Subcutaneous abdominal adipose tissue (tissue), 5 donors: ENCODE data around the gene ELOVL2.
"Not testable (repeated sequence)": the region's sequence is repeated elsewhere in the genome, so short reads cannot be mapped to it uniquely, and the experiment has no call there.

Source experiments
- H3K27ac ChIP-seq: one replicate; pipeline ENCODE4 v1.7.0; 2013; ENCODE audit warnings: low read depth, mild to moderate bottlenecking, inconsistent platforms, low read length, moderate library complexity
- H3K27me3 ChIP-seq, 5 donors: one replicate each; pipeline ENCODE4 v1.7.0; 2013; ENCODE audit warnings: low read length in 5 of 5, inconsistent platforms in 1 of 5; ENCODE audit not compliant: control insufficient read depth in 5 of 5, insufficient read depth in 4 of 5
- H3K36me3 ChIP-seq, 5 donors: one replicate each; pipeline ENCODE4 v1.7.0; 2013; ENCODE audit warnings: low read length in 5 of 5; ENCODE audit not compliant: control insufficient read depth in 5 of 5, insufficient read depth in 5 of 5
- H3K4me1 ChIP-seq, 5 donors: one replicate each; pipeline ENCODE4 v1.7.0; 2013; ENCODE audit warnings: low read length in 5 of 5, mild to moderate bottlenecking in 3 of 5, moderate library complexity in 1 of 5; ENCODE audit not compliant: control insufficient read depth in 5 of 5, insufficient read depth in 5 of 5
- H3K4me3 ChIP-seq, 5 donors: one replicate each; pipeline ENCODE4 v1.7.0; 2013; ENCODE audit warnings: low read length in 5 of 5, low read depth in 1 of 5
- H3K9ac ChIP-seq, 5 donors: one replicate each; pipeline ENCODE4 v1.7.0; 2013; ENCODE audit warnings: low read length in 5 of 5, mild to moderate bottlenecking in 4 of 5, moderate library complexity in 3 of 5
- H3K9me3 ChIP-seq, 5 donors: one replicate each; pipeline ENCODE4 v1.7.0; 2013; ENCODE audit warnings: low read length in 5 of 5; ENCODE audit not compliant: control insufficient read depth in 5 of 5
- donor health status: healthy.
- donor health status: healthy.
- donor health status: healthy.
- donor health status: healthy.
- donor health status: healthy.

Gene ELOVL2, protein sequence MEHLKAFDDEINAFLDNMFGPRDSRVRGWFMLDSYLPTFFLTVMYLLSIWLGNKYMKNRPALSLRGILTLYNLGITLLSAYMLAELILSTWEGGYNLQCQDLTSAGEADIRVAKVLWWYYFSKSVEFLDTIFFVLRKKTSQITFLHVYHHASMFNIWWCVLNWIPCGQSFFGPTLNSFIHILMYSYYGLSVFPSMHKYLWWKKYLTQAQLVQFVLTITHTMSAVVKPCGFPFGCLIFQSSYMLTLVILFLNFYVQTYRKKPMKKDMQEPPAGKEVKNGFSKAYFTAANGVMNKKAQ

DNA sequence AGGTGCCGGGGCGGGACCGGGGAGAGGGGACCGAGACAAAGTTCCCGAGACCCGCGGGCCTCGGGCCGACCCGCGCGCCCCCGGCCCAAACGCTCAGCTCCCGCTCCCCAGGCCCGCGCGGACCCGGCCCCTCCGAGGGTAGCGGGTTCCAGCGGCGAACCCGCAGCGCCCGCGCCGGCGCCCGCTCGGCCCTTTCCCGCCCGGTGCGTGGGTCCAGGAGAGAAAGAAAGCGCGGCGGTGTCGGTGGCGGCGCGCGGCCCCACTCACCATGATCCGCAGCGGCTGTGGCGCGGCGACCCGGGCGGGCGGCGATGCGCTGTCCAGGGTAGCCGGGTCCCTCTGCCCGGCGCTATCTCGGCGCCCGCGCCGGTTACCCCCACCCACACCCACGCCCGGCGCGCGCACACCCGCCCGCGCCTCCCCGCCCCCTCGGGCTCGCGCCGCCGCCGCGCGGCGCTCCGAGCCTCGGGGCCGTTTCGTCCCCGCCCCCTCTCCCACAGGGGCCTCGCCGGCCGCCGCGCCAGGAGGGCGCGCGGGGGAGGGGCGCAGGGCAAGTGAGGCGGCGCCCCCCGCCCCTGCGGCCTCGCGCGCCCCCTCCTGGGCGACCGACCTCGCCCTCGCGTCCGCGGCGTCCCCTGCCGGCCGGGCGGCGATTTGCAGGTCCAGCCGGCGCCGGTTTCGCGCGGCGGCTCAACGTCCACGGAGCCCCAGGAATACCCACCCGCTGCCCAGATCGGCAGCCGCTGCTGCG is at the start of gene ELOVL2:
Gene ELOVL2 (minus strand): TSS at position 345 of the 751 bp plus-strand sequence. CDS start 75 bp downstream, at position 270.
- no peaks in the 10 kb centered on the region for H3K36me3 ChIP-seq
- H3K4me1 ChIP-seq, result peaks cover 0 to 14% (median 12%) of the 10 kb centered on the region in 5 donors
- no peaks in the 10 kb centered on the region for H3K9me3 ChIP-seq
- no peak within 1 kb of the TSS for H3K27ac ChIP-seq
- no peak within 1 kb of the TSS for H3K9ac ChIP-seq
- H3K27me3 ChIP-seq, result peaks cover 3 to 22% (median 19%) of the 10 kb centered on the region in 5 donors
- H3K4me3 ChIP-seq, result peak within 1 kb of the TSS in 4 of 5 donors; percentile 38 to 64 (median 60)

DNA sequence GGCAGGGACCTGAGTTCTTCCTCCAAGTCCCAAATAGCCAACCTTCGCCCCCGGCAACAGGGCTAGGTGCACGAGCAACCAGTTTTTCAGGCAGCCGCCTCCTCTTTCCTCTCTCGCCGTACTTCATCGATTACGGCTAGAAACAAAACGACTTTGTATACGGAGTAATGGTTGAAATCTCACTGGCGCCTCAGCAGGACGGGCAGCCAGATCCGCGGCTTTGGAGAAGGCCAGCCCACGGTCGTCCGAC is 49.2 kb upstream of the ELOVL2 start:
- H3K36me3 ChIP-seq, result no peaks in the 10 kb centered on the region
- peaks cover 4 to 24% (median 19%) of the 10 kb centered on the region in 5 donors for H3K4me1 ChIP-seq

DNA sequence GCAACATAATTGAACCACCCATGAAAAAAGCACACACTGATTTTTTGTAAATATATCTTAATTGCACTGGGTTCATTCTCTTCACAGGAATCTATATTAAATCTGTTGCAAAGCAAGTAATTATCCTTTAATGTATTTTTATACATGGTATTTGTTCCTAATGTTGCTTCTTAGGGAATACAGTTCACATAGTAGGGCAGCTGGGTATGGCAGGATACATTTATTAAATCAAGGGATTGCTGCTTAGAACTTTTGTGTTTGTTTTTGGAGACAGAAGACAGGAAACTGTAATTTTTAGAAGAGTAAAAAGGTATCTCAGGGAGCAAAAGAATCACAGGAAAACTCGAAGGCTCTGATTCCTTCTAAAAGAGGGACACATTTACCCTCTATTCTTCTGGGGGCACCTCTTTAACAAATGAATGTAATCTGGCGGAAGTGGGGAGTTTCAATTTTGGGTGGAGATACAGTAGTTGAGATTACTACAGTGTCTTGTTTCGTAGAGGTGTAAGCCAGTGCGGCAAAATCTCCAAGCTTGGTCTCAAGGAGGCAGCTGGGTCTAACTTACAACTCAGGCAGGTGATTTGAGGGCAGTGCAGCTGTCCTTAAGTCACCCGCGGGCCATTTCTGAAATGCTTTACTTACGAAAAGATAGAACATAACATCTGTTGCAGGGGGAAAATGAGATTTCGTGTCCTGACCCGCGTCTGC is 48.7 kb upstream of the ELOVL2 start:
- Histone ChIP-seq H3K36me3 (no peaks in the 10 kb centered on the region), H3K9me3 (no peaks in the 10 kb centered on the region), H3K27ac (peak overlapping the region; percentile 87), H3K4me3 (peak overlapping the region; percentile 90 to 100 (median 96)), H3K9ac (peak overlapping the region; percentile 56 to 93 (median 90)), H3K27me3 (no peaks in the 10 kb centered on the region), H3K4me1 (peaks cover 4 to 24% (median 19%) of the 10 kb centered on the region in 5 donors)

More for the DNA sequence above, 49.2 kb upstream of the ELOVL2 start:
- no peaks in the 10 kb centered on the region for H3K27me3 ChIP-seq
- peak overlapping the region; percentile 56 to 93 (median 90) for H3K9ac ChIP-seq
- no peaks in the 10 kb centered on the region for H3K9me3 ChIP-seq
- peak overlapping the region; percentile 87 for H3K27ac ChIP-seq
- H3K4me3 ChIP-seq, result peak overlapping the region; percentile 90 to 100 (median 96)

DNA sequence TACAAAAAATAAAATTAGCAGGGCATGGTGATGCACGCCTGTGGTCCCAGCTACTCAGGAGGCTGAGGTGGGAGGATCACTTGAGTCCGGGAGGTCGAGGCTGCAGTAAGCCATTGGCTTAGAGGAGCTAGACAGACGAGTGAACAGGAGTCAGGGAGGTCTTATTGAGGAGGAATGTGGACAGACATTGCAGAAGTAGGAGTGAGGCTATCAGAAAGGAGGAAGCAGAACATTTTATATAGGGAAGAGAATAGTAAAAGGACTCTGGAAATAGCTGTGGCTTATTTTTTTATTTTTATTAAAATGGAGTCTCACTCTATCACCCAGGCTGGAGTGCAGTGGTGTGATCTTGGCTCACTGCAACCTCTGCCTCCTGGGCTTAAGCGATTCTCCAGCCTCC is 47.0 kb upstream of the ELOVL2 start:
- not testable (repeated sequence) for H3K9ac ChIP-seq, H3K9me3 ChIP-seq, H3K36me3 ChIP-seq, H3K4me3 ChIP-seq, H3K27me3 ChIP-seq, H3K27ac ChIP-seq
- peaks cover 4 to 24% (median 19%) of the 10 kb centered on the region in 5 donors for H3K4me1 ChIP-seq

DNA sequence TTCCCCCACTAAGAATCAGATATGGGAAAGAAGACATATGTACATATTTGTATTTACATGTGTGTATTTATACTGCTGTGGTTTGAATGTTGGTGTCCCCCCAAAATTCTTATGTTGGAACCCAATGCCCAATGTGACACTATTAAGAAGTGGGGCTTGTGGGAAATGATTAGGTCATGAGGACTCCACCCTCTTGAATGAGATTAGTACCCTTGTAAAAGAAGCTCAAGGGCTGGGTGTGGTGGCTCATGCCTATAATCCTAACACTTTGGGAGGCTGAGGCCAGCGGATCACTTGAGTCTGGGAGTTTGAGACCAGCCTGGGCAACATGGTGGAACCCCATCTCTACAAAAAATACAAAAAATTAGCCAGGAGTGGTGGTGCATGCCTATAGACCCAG is 45.6 kb upstream of the ELOVL2 start:
- H3K9me3 ChIP-seq, result no peaks in the 10 kb centered on the region
- no peak overlapping the region for H3K4me3 ChIP-seq
- H3K36me3 ChIP-seq, result no peaks in the 10 kb centered on the region
- H3K4me1 ChIP-seq, result peaks cover 0 to 12% (median 10%) of the 10 kb centered on the region in 5 donors
- H3K27ac ChIP-seq, result no peak overlapping the region
- no peak overlapping the region for H3K9ac ChIP-seq
- no peaks in the 10 kb centered on the region for H3K27me3 ChIP-seq

DNA sequence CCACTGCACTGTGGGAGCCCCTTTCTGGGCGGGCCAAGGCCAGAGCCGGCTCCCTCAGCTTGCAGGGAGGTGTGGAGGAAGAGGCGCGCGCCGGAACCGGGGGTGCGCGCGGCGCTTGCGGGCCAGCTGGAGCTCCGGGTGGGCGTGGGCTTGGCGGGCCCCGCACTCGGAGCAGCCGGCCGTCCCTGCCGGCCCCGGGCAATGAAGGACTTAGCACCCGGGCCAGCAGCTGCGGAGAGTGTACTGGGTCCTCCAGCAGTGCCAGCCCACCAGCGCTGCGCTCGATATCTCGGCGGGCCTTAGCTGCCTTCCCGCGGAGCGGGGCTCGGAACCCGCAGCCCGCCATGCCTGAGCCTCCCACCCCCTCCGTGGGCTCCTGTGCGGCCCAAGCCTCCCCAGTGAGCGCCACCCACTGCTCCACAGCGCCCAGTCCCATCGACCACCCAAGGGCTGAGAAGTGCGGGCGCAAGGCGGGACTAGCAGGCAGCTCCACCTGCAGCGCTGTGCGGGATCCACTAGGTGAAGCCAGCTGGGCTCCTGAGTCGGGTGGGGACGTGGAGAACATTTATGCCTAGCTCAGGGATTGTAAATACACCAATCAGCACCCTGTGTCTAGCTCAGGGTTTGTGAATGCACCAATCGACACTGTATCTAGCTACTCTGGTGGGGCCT is 43.2 kb upstream of the ELOVL2 start:
- not testable (repeated sequence) for H3K36me3 ChIP-seq, H3K27me3 ChIP-seq, H3K9me3 ChIP-seq, H3K27ac ChIP-seq, H3K4me3 ChIP-seq, H3K4me1 ChIP-seq, H3K9ac ChIP-seq

DNA sequence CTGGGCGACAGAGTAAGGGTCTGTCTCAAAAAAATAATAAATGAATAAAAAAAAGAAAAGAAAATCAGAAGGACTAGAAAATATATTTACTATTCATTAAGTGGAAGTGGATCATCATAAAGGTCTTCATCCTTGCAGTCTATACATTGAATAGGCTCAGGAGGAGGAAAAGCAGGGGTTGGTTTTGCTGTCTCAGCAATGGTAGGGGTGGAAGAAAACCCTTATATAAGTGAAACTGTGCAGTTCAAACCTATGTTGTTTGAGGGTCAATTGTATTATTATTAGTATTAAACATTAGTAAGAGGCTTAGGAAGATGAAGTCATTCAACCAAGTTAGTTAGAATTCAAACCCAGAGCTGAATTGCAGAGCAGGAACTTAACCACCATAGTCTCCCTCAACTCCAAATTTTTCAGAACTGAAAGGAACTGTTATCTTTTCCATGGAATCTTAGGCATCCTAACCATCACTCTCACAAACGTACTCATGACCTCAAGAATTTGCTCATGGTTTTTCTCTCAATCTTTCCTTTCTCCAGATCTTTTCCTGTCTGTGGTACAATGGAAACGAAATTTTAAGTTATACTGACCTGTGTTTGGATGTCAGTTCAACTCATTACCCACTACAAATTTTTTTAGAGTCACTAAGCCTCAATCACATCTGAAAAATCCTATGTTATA is 41.8 kb upstream of the ELOVL2 start:
- peaks cover 0 to 5% (median 0%) of the 10 kb centered on the region in 5 donors for H3K27me3 ChIP-seq
- H3K36me3 ChIP-seq, result no peaks in the 10 kb centered on the region
- no peak overlapping the region for H3K4me3 ChIP-seq
- H3K27ac ChIP-seq, result no peak overlapping the region
- H3K9ac ChIP-seq, result no peak overlapping the region
- H3K4me1 ChIP-seq, result no peaks in the 10 kb centered on the region
- no peaks in the 10 kb centered on the region for H3K9me3 ChIP-seq

DNA sequence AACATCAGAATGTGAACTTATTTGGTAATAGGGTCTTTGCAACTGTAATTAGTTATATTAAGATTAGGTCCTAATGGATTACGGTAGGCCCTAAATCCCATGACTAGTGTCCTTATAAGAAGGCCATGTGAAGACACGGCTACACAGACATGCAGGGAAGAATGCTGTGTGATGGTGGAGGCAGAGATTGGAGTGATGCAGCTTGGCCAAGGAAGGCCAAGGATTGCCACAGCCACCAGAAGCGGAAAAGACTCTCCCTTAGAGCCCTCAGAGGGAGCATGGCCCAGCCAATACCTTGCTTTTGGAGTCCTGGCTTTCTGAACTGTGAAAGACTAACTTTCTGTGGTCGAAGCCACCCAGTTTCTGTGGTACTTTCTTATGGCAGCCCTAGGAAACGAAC is 39.9 kb upstream of the ELOVL2 start:
- H3K9ac ChIP-seq, result no peak overlapping the region

DNA sequence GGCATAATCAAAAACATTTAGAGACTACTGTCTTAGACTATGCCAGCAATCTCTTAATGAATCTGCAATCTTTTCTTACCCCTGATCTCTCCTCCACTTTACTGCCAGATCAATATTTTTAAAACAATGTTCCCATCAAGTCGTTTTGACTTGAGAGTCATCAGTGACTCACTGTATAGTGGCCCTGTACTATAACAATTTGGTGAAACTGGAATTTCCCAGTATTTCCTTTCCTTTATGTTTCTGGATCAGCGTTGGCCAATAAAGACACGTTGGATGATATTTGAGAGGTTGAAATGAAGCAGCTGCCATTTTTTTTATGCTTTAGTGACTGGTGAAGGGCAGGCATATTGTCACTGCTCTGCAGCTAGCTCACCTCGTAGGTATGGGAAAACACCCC is 39.4 kb upstream of the ELOVL2 start:
- Histone ChIP-seq H3K9ac (no peak overlapping the region), H3K27me3 (peaks cover 0 to 5% (median 0%) of the 10 kb centered on the region in 5 donors), H3K36me3 (no peaks in the 10 kb centered on the region), H3K4me3 (no peak overlapping the region), H3K4me1 (no peaks in the 10 kb centered on the region), H3K9me3 (no peaks in the 10 kb centered on the region), H3K27ac (no peak overlapping the region)

More for the DNA sequence above, 39.9 kb upstream of the ELOVL2 start:
- peaks cover 0 to 5% (median 0%) of the 10 kb centered on the region in 5 donors for H3K27me3 ChIP-seq
- no peaks in the 10 kb centered on the region for H3K36me3 ChIP-seq
- no peaks in the 10 kb centered on the region for H3K9me3 ChIP-seq
- no peak overlapping the region for H3K4me3 ChIP-seq
- no peak overlapping the region for H3K27ac ChIP-seq
- no peaks in the 10 kb centered on the region for H3K4me1 ChIP-seq
